Astrocyte (in vitro differentiated cells and primary cell): ENCODE measurements around the gene NRGN. TPM values are rescaled to one million over a fixed set of nuclear protein-coding genes. Genes with fewer than 3 reads are reported as not detected.
A peak's percentile ranks its signal among the peaks of the same experiment; 100 is the strongest.

Experiments
- DNase-seq: peaks from one replicate; pipeline ENCODE4 v3.0.0-alpha.2; 2010; ENCODE audit warnings: low read depth
- FAIRE-seq: peaks from 2 replicates; lab custom pipeline; 2011; peaks lifted over from hg19 to GRCh38; lab: Jason Lieb, UNC
- H2AFZ ChIP-seq: 2 replicates; pipeline ENCODE4 v1.6.0; 2012; ENCODE audit warnings: low read depth, low read length, inconsistent platforms
- H3K27ac ChIP-seq: 2 replicates; pipeline ENCODE4 v1.5.1; 2011; ENCODE audit warnings: low read depth, low read length, inconsistent platforms
- H3K27me3 ChIP-seq: 2 replicates; pipeline ENCODE4 v1.6.0; 2011; ENCODE audit warnings: low read length, inconsistent platforms; ENCODE audit not compliant: insufficient read depth
- H3K36me3 ChIP-seq: 2 replicates; pipeline ENCODE4 v1.5.1; 2011; ENCODE audit warnings: low read length, inconsistent platforms; ENCODE audit not compliant: insufficient read depth
- H3K4me1 ChIP-seq: 2 replicates; pipeline ENCODE4 v1.5.1; 2011; ENCODE audit warnings: low read length, inconsistent platforms; ENCODE audit not compliant: insufficient read depth
- H3K4me2 ChIP-seq: 2 replicates; pipeline ENCODE4 v1.6.0; 2012; ENCODE audit warnings: low read length, inconsistent platforms
- H3K4me3 ChIP-seq: 2 replicates; pipeline ENCODE4 v1.5.1; 2011; ENCODE audit warnings: low read depth, mild to moderate bottlenecking, low read length, inconsistent platforms; ENCODE audit not compliant: insufficient read depth
- H3K79me2 ChIP-seq: 2 replicates; pipeline ENCODE4 v1.6.0; 2012; ENCODE audit warnings: mild to moderate bottlenecking, low read length, inconsistent platforms; ENCODE audit not compliant: insufficient read depth
- H3K9ac ChIP-seq: 2 replicates; pipeline ENCODE4 v1.6.0; 2012; ENCODE audit warnings: mild to moderate bottlenecking, low read length, inconsistent platforms
- H3K9me3 ChIP-seq: 2 replicates; pipeline ENCODE4 v1.5.1; 2012; ENCODE audit warnings: low read depth, mild to moderate bottlenecking, low read length, inconsistent platforms; ENCODE audit not compliant: insufficient read depth
- H4K20me1 ChIP-seq: 2 replicates; pipeline ENCODE4 v1.6.0; 2012; ENCODE audit warnings: low read length, inconsistent platforms; ENCODE audit not compliant: insufficient read depth
- H3K27ac Mint-ChIP-seq: one replicate; pipeline ENCODE4 v1.8.0; 2021; ENCODE audit warnings: mild to moderate bottlenecking, mixed read lengths; ENCODE audit not compliant: unreplicated experiment
- H3K27me3 Mint-ChIP-seq: one replicate; pipeline ENCODE4 v1.8.0; 2021; ENCODE audit warnings: low read depth, mixed read lengths; ENCODE audit not compliant: unreplicated experiment
- H3K36me3 Mint-ChIP-seq: one replicate; pipeline ENCODE4 v1.8.0; 2021; ENCODE audit warnings: low read depth, mixed read lengths; ENCODE audit not compliant: unreplicated experiment
- H3K4me1 Mint-ChIP-seq: one replicate; pipeline ENCODE4 v1.8.0; 2021; ENCODE audit warnings: low read depth, mixed read lengths; ENCODE audit not compliant: unreplicated experiment
- H3K4me3 Mint-ChIP-seq: one replicate; pipeline ENCODE4 v1.8.0; 2021; ENCODE audit warnings: mild to moderate bottlenecking, moderate library complexity, mixed read lengths; ENCODE audit not compliant: unreplicated experiment
- H3K9me3 Mint-ChIP-seq: one replicate; pipeline ENCODE4 v1.8.0; 2021; ENCODE audit warnings: mild to moderate bottlenecking, mixed read lengths; ENCODE audit not compliant: unreplicated experiment
- CTCF ChIP-seq: IDR thresholded peaks from 2 replicates; pipeline ENCODE4 v1.5.1; 2011; ENCODE audit warnings: low read depth, mild to moderate bottlenecking, inconsistent platforms, low read length, moderate library complexity; ENCODE audit not compliant: insufficient read depth
- EZH2 ChIP-seq: IDR thresholded peaks from 2 replicates; pipeline ENCODE4 v1.6.1; 2012; ENCODE audit warnings: mild to moderate bottlenecking, low read length, inconsistent platforms; ENCODE audit not compliant: insufficient read depth
- total RNA-seq: library from RNA; stranded (reverse); gene quantifications from 2 replicates; pipeline ENCODE4 v1.2.1, GENCODE V29; 2021

Gene NRGN
- total RNA-seq, 1 donor from 2014 or later = 1.7 TPM

GRCh38 chr11:124763156-124763947, 23.6 kb downstream of the NRGN start:
- DNase-seq (peak; percentile 26), FAIRE-seq (no peak)
- Histone ChIP-seq H3K4me3 (peak overlapping the region; percentile 52), H3K4me1 (peaks cover 13% of the 10 kb centered on the region), H4K20me1 (peaks cover 36% of the 10 kb centered on the region), H3K9me3 (no peaks in the 10 kb centered on the region), H3K79me2 (no peaks in the 10 kb centered on the region), H3K27ac (no peak overlapping the region), H3K27me3 (peaks cover 23% of the 10 kb centered on the region), H3K9ac (peak overlapping the region; percentile 49), H3K36me3 (peaks cover 12% of the 10 kb centered on the region), H2AFZ (no peak overlapping the region), H3K4me2 (peak overlapping the region; percentile 95)
- Mint-ChIP-seq H3K9me3 (no peaks in the 10 kb centered on the region), H3K27me3 (peaks cover 22% of the 10 kb centered on the region), H3K4me3 (peak overlapping the region; percentile 83), H3K27ac (peak overlapping the region; percentile 50), H3K4me1 (peaks cover 15% of the 10 kb centered on the region), H3K36me3 (peaks cover 12% of the 10 kb centered on the region)
- TF ChIP-seq CTCF (peak; percentile 79), EZH2 (no peak)

GRCh38 chr11:124766156-124766555, 26.4 kb downstream of the NRGN start:
- Histone ChIP-seq H3K27ac (no peak overlapping the region), H3K4me1 (peaks cover 25% of the 10 kb centered on the region), H3K4me2 (no peak overlapping the region), H3K9me3 (no peaks in the 10 kb centered on the region), H3K36me3 (peaks cover 12% of the 10 kb centered on the region), H3K27me3 (peaks cover 12% of the 10 kb centered on the region), H3K9ac (no peak overlapping the region), H3K79me2 (no peaks in the 10 kb centered on the region), H4K20me1 (peaks cover 29% of the 10 kb centered on the region), H3K4me3 (no peak overlapping the region), H2AFZ (no peak overlapping the region)
- H3K9me3 Mint-ChIP-seq = no peaks in the 10 kb centered on the region
- H3K4me1 Mint-ChIP-seq = peaks cover 28% of the 10 kb centered on the region
- TF ChIP-seq CTCF = no peak
- no peak for TF ChIP-seq EZH2
- H3K27ac Mint-ChIP-seq = no peak overlapping the region
- no peak for DNase-seq
- H3K36me3 Mint-ChIP-seq = peaks cover 12% of the 10 kb centered on the region
- no peak for FAIRE-seq
- H3K4me3 Mint-ChIP-seq = no peak overlapping the region
- H3K27me3 Mint-ChIP-seq = peaks cover 3% of the 10 kb centered on the region

- Histone ChIP-seq H3K4me2 (no peak overlapping the region), H2AFZ (no peak overlapping the region), H3K27ac (no peak overlapping the region), H3K4me1 (peaks cover 17% of the 10 kb centered on the region), H3K79me2 (no peaks in the 10 kb centered on the region), H3K4me3 (no peak overlapping the region), H3K27me3 (no peaks in the 10 kb centered on the region), H3K9me3 (no peaks in the 10 kb centered on the region), H4K20me1 (peaks cover 4% of the 10 kb centered on the region), H3K36me3 (peaks cover 13% of the 10 kb centered on the region), H3K9ac (no peak overlapping the region)
- H3K27ac Mint-ChIP-seq = peak overlapping the region; percentile 6
- no peak overlapping the region for H3K4me3 Mint-ChIP-seq
- H3K4me1 Mint-ChIP-seq = peaks cover 18% of the 10 kb centered on the region
- no peak for DNase-seq
- peaks cover 14% of the 10 kb centered on the region for H3K36me3 Mint-ChIP-seq
- no peak for FAIRE-seq
- no peaks in the 10 kb centered on the region for H3K9me3 Mint-ChIP-seq
- no peaks in the 10 kb centered on the region for H3K27me3 Mint-ChIP-seq
- TF ChIP-seq EZH2 (no peak), CTCF (no peak)
These were observed 29.2 kb downstream of the NRGN start for GRCh38 chr11:124768914-124769313.
